SK-N-SH (cell line): ENCODE data around the gene IDH1. TPM values are rescaled to one million over a fixed set of nuclear protein-coding genes. Genes with fewer than 3 reads are reported as not detected.
"Not testable (repeated sequence)": the region's sequence is repeated elsewhere in the genome, so short reads cannot be mapped to it uniquely, and the experiment has no call there.

ENCODE experiments used
- CTCF ChIA-PET: fragments of 300-600, 350-600 bp; formaldehyde crosslinking; extraction: SDS; loops from one replicate; lab custom pipeline; 2021; lab: Yijun Ruan, JAX
- POLR2A ChIA-PET: fragments of 350-600 bp; sonication (Branson Sonifier 250); formaldehyde crosslinking; extraction: SDS; loops from one replicate; lab custom pipeline; 2020; ENCODE audit warnings: antibody characterized with exemption, inconsistent platforms; lab: Yijun Ruan, JAX
- DNase-seq: peaks from one replicate; pipeline ENCODE4 v3.0.0; 2012
- H2AFZ ChIP-seq: fragments of 200-600 bp; sonication (generic); 2 replicates; pipeline ENCODE4 v1.8.1; 2016; ENCODE audit warnings: antibody characterized with exemption, mild to moderate bottlenecking, low read depth
- H3F3A ChIP-seq: fragments of 200-600 bp; sonication (generic); replicated peaks from 2 replicates; pipeline ENCODE3; 2016; ENCODE audit warnings: antibody characterized with exemption, mild to moderate bottlenecking; ENCODE audit not compliant: insufficient read depth
- H3K27ac ChIP-seq, 2 experiments: fragments of 200-500 bp in 1 of 2; fragments of 200-600 bp in 1 of 2; sonication (Bioruptor generic) in 1 of 2; sonication (generic), shearing (Covaris generic) in 1 of 2; 2 replicates each; pipeline versions ENCODE4 v1.5.1 to v1.6.1; 2014 to 2016; ENCODE audit warnings: low read depth in 2 of 2, inconsistent platforms in 1 of 2, low read length in 1 of 2, mild to moderate bottlenecking in 1 of 2, mixed read lengths in 1 of 2
- H3K27me3 ChIP-seq: fragments of 200-600 bp; sonication (generic), shearing (Covaris generic); 2 replicates; pipeline ENCODE4 v1.6.1; 2016; ENCODE audit warnings: mixed run types; ENCODE audit not compliant: insufficient read depth
- H3K36me3 ChIP-seq, 2 experiments: fragments of 200-500 bp in 1 of 2; fragments of 200-600 bp in 1 of 2; sonication (Bioruptor generic) in 1 of 2; sonication (generic) in 1 of 2; replicated peaks in 1 of 2; 2 replicates each; pipeline versions ENCODE3 to v1.5.1; 2014 to 2016; ENCODE audit warnings: low read length in 1 of 2, mild to moderate bottlenecking in 1 of 2; ENCODE audit not compliant: insufficient read depth in 2 of 2, control insufficient read depth in 1 of 2
- H3K4me1 ChIP-seq, 2 experiments: fragments of 200-500 bp in 1 of 2; fragments of 200-600 bp in 1 of 2; sonication (Bioruptor generic) in 1 of 2; sonication (generic), shearing (Covaris generic) in 1 of 2; 2 replicates each; pipeline versions ENCODE4 v1.5.1 to v1.6.1; 2014 to 2016; ENCODE audit warnings: low read depth in 1 of 2, low read length in 1 of 2, mixed run types in 1 of 2; ENCODE audit not compliant: insufficient read depth in 2 of 2, control insufficient read depth in 1 of 2
- H3K4me2 ChIP-seq: fragments of 200-600 bp; sonication (generic), shearing (Covaris generic); 2 replicates; pipeline ENCODE4 v1.6.1; 2017; ENCODE audit warnings: mixed run types
- H3K4me3 ChIP-seq, 2 experiments: fragments of 200-500 bp in 1 of 2; fragments of 200-600 bp in 1 of 2; sonication (Bioruptor generic) in 1 of 2; sonication (generic), shearing (Covaris generic) in 1 of 2; 2 replicates each; pipeline versions ENCODE4 v1.5.1 to v1.8.1; 2014 to 2016; ENCODE audit warnings: low read depth in 2 of 2, inconsistent platforms in 1 of 2, low read length in 1 of 2, mild to moderate bottlenecking in 1 of 2, mixed read lengths in 1 of 2, moderate library complexity in 1 of 2
- H3K79me2 ChIP-seq: fragments of 200-600 bp; sonication (generic); 2 replicates; pipeline ENCODE4 v1.8.1; 2017; ENCODE audit warnings: mild to moderate bottlenecking; ENCODE audit not compliant: insufficient read depth
- H3K9ac ChIP-seq: fragments of 200-600 bp; sonication (generic); 2 replicates; pipeline ENCODE4 v1.6.1; 2017; ENCODE audit warnings: mixed run types
- H3K9me2 ChIP-seq: fragments of 200-600 bp; sonication (generic); 2 replicates; pipeline ENCODE4 v1.6.1; 2017; ENCODE audit warnings: mixed run types
- H3K9me3 ChIP-seq: fragments of 200-600 bp; sonication (generic); 2 replicates; pipeline ENCODE4 v1.6.1; 2017; ENCODE audit warnings: mixed run types, mild to moderate bottlenecking, moderate library complexity
- H4K20me1 ChIP-seq: fragments of 200-600 bp; sonication (generic); 2 replicates; pipeline ENCODE4 v1.6.1; 2017; ENCODE audit warnings: mild to moderate bottlenecking, mixed run types; ENCODE audit not compliant: insufficient read depth
- CHD2 ChIP-seq: fragments of 150-350 bp; IDR thresholded peaks from 2 replicates; pipeline ENCODE4 v1.6.1; 2018; ENCODE audit warnings: low read length; ENCODE audit not compliant: partially characterized antibody
- CTCF ChIP-seq: fragments of 200-600 bp; sonication (generic); IDR thresholded peaks from 2 replicates; pipeline ENCODE4 v1.6.1; 2017; ENCODE audit warnings: antibody characterized with exemption, mild to moderate bottlenecking, moderate library complexity
- FOXJ3 ChIP-seq: sonication (generic); formaldehyde crosslinking; IDR thresholded peaks from 2 replicates; pipeline ENCODE4 v1.5.1; 2020; ENCODE audit warnings: mild to moderate bottlenecking, missing genetic modification reagents
- POLR2AphosphoS5 ChIP-seq: IDR thresholded peaks from 2 replicates; pipeline ENCODE4 v1.6.1; 2012; ENCODE audit warnings: low read depth, low read length
- RAD21 ChIP-seq: IDR thresholded peaks from 2 replicates; pipeline ENCODE4 v1.6.1; 2012; ENCODE audit warnings: mild to moderate bottlenecking, low read length
- REST ChIP-seq: IDR thresholded peaks from 2 replicates; pipeline ENCODE4 v1.6.1; 2012; ENCODE audit warnings: mild to moderate bottlenecking, low read depth, low read length, moderate library complexity
- RXRA ChIP-seq: IDR thresholded peaks from 2 replicates; pipeline ENCODE4 v1.4.0; 2012; ENCODE audit warnings: low read depth, mild to moderate bottlenecking, borderline replicate concordance
- SIN3A ChIP-seq: IDR thresholded peaks from 2 replicates; pipeline ENCODE4 v1.6.1; 2012; ENCODE audit warnings: low read depth, mild to moderate bottlenecking, low read length, moderate library complexity, borderline replicate concordance
- TAF1 ChIP-seq: IDR thresholded peaks from 2 replicates; pipeline ENCODE4 v1.6.1; 2012; ENCODE audit warnings: low read depth, mild to moderate bottlenecking, low read length, moderate library complexity, borderline replicate concordance
- ZBTB33 ChIP-seq: IDR thresholded peaks from 2 replicates; pipeline ENCODE4 v1.4.0; 2012; ENCODE audit warnings: low read depth, borderline replicate concordance
- WGBS: methylation state at CpG from one replicate; pipeline ENCODE4 v1.1.6; 2017; ENCODE audit warnings: low lambda C conversion rate; 5-methylcytosine and 5-hydroxymethylcytosine counted together
- polyA plus RNA-seq, 3 experiments: library from polyadenylated mRNA; depleted of rRNA; stranded (reverse); fragments of >200 nt; gene quantifications; 2 replicates each; pipeline ENCODE4 v1.2.3, GENCODE V29; 2012
- TF ChIP-seq, protein P1 (sequence below): IDR thresholded peaks from 2 replicates; pipeline ENCODE4; 2012
- TF ChIP-seq, protein P2 (sequence below): IDR thresholded peaks from 2 replicates; pipeline ENCODE4 v1.4.0; 2012; ENCODE audit warnings: low read depth

Gene IDH1
- polyA plus RNA-seq, 1 of the 3 experiments (the other 2 are of a cell fraction): 43.4 TPM

- TF ChIP-seq SIN3A (no peak), TAF1 (no peak), POLR2AphosphoS5 (no peak), FOXJ3 (no peak)
- TF ChIP-seq, protein P1, sequence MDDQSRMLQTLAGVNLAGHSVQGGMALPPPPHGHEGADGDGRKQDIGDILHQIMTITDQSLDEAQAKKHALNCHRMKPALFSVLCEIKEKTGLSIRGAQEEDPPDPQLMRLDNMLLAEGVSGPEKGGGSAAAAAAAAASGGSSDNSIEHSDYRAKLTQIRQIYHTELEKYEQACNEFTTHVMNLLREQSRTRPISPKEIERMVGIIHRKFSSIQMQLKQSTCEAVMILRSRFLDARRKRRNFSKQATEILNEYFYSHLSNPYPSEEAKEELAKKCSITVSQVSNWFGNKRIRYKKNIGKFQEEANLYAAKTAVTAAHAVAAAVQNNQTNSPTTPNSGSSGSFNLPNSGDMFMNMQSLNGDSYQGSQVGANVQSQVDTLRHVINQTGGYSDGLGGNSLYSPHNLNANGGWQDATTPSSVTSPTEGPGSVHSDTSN: no peak
These were observed 32.5 kb downstream of the IDH1 start (continued) for GRCh38 chr2:208222351-208222750.

DNA sequence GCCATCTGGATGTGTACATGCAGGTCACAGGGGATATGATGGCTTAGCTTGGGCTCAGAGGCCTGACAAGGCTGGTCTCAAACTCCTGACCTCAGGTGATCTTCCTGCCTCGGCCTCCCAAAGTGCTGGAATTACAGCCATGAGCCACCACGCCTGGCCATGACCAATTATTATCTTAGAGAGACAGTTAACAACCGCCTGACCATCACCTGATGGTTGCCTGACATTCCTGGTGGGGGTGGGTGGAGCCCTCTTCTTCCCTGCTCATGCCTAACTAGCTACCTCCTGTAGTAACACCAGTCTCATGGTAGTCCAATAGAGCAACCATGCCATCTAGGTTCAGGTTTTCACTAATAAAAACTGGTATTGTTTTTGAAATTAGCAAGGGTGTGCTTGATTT is 33.0 kb downstream of the IDH1 start:
- H3K9me3 ChIP-seq, H3K9ac ChIP-seq, H3K9me2 ChIP-seq, H4K20me1 ChIP-seq, H3K36me3 ChIP-seq, H3K4me1 ChIP-seq, H2AFZ ChIP-seq, H3K27me3 ChIP-seq, H3K4me3 ChIP-seq, H3K27ac ChIP-seq, DNase-seq, H3K79me2 ChIP-seq, POLR2A ChIA-PET, H3F3A ChIP-seq, H3K4me2 ChIP-seq: not testable (repeated sequence)
- 32% methylated on average over 3 of the region's 3 CpGs for WGBS
- CTCF ChIA-PET: interaction anchor here (0.7 kb wide), 1 partner anchor 120 kb away, joined by 3 read pairs; no protein-coding TSS in a partner anchor

GRCh38 chr2:208210688-208211451 is 44.0 kb downstream of the IDH1 start:
- H4K20me1 ChIP-seq: no peaks in the 10 kb centered on the region
- no peaks in the 10 kb centered on the region for H3K36me3 ChIP-seq
- TF ChIP-seq CHD2 (no peak), RXRA (no peak), TAF1 (no peak), CTCF (no peak), RAD21 (no peak), POLR2AphosphoS5 (no peak), ZBTB33 (no peak), REST (no peak)
- TF ChIP-seq, protein P2, sequence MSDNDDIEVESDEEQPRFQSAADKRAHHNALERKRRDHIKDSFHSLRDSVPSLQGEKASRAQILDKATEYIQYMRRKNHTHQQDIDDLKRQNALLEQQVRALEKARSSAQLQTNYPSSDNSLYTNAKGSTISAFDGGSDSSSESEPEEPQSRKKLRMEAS: no peak
- TF ChIP-seq, protein P1: no peak

More at GRCh38 chr2:208210688-208211451, 44.0 kb downstream of the IDH1 start:
- H3F3A ChIP-seq: no peaks in the 10 kb centered on the region
- no peak overlapping the region for H3K4me3 ChIP-seq
- ChIA-PET POLR2A (no interaction called here), CTCF (interaction anchor here (1.0 kb wide), 1 partner anchor 43 kb away, joined by 4 read pairs; the partner anchor contains the start of gene IDH1)
- no peak overlapping the region for H3K9ac ChIP-seq
- no peak overlapping the region for H2AFZ ChIP-seq
- H3K4me1 ChIP-seq: no peaks in the 10 kb centered on the region
- 64% methylated on average over 9 of the region's 9 CpGs for WGBS
- H3K27me3 ChIP-seq: no peaks in the 10 kb centered on the region
- H3K27ac ChIP-seq: no peak overlapping the region
- DNase-seq: no peak
- no peaks in the 10 kb centered on the region for H3K9me2 ChIP-seq
- H3K79me2 ChIP-seq: no peaks in the 10 kb centered on the region
- H3K9me3 ChIP-seq: no peaks in the 10 kb centered on the region
- no peak overlapping the region for H3K4me2 ChIP-seq
